ENCODE data around the gene COL16A1.

DNA sequence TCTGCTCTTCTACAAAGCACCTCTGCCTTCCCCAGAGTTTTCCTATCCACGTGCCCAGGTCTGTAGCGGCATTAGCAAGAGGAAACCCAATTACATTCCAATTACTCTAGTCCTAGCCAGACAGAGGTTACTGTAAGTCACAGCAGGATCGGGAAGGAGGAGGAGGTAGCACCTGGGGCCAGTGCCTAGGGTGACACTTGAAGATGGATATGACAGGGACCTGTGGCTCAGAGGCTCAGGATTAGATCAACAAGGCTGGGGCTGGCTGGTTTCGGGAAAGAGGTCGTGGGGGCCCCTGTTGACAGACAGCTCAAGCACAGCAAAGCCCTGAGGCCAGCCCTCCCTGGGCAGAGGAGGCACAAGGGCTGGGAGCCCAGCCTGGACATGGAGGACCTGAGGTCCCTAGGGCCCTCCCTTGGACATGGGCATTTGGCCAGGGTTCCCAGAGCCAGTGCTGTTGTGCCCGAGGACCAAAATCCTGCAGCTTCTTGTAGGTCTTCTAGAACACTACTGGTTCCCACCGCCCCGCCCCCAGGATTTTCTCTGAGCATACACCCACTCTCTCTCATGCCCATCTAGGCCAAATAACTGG lies 89.3 kb downstream of the COL16A1 start:
- TF ChIP-seq, protein P1, sequence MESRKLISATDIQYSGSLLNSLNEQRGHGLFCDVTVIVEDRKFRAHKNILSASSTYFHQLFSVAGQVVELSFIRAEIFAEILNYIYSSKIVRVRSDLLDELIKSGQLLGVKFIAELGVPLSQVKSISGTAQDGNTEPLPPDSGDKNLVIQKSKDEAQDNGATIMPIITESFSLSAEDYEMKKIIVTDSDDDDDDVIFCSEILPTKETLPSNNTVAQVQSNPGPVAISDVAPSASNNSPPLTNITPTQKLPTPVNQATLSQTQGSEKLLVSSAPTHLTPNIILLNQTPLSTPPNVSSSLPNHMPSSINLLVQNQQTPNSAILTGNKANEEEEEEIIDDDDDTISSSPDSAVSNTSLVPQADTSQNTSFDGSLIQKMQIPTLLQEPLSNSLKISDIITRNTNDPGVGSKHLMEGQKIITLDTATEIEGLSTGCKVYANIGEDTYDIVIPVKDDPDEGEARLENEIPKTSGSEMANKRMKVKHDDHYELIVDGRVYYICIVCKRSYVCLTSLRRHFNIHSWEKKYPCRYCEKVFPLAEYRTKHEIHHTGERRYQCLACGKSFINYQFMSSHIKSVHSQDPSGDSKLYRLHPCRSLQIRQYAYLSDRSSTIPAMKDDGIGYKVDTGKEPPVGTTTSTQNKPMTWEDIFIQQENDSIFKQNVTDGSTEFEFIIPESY (IDR thresholded peaks at IDR 0.05), result no peak
- TF ChIP-seq, protein P2, sequence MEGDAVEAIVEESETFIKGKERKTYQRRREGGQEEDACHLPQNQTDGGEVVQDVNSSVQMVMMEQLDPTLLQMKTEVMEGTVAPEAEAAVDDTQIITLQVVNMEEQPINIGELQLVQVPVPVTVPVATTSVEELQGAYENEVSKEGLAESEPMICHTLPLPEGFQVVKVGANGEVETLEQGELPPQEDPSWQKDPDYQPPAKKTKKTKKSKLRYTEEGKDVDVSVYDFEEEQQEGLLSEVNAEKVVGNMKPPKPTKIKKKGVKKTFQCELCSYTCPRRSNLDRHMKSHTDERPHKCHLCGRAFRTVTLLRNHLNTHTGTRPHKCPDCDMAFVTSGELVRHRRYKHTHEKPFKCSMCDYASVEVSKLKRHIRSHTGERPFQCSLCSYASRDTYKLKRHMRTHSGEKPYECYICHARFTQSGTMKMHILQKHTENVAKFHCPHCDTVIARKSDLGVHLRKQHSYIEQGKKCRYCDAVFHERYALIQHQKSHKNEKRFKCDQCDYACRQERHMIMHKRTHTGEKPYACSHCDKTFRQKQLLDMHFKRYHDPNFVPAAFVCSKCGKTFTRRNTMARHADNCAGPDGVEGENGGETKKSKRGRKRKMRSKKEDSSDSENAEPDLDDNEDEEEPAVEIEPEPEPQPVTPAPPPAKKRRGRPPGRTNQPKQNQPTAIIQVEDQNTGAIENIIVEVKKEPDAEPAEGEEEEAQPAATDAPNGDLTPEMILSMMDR (IDR thresholded peaks at IDR 0.05; ENCODE audit: low read depth, low read length, missing input control), result no peak
- no peak for TF ChIP-seq TAF1 (conservative IDR thresholded peaks at IDR 0.05)
- TF ChIP-seq, protein P3, sequence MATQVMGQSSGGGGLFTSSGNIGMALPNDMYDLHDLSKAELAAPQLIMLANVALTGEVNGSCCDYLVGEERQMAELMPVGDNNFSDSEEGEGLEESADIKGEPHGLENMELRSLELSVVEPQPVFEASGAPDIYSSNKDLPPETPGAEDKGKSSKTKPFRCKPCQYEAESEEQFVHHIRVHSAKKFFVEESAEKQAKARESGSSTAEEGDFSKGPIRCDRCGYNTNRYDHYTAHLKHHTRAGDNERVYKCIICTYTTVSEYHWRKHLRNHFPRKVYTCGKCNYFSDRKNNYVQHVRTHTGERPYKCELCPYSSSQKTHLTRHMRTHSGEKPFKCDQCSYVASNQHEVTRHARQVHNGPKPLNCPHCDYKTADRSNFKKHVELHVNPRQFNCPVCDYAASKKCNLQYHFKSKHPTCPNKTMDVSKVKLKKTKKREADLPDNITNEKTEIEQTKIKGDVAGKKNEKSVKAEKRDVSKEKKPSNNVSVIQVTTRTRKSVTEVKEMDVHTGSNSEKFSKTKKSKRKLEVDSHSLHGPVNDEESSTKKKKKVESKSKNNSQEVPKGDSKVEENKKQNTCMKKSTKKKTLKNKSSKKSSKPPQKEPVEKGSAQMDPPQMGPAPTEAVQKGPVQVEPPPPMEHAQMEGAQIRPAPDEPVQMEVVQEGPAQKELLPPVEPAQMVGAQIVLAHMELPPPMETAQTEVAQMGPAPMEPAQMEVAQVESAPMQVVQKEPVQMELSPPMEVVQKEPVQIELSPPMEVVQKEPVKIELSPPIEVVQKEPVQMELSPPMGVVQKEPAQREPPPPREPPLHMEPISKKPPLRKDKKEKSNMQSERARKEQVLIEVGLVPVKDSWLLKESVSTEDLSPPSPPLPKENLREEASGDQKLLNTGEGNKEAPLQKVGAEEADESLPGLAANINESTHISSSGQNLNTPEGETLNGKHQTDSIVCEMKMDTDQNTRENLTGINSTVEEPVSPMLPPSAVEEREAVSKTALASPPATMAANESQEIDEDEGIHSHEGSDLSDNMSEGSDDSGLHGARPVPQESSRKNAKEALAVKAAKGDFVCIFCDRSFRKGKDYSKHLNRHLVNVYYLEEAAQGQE (IDR thresholded peaks at IDR 0.05), result no peak

All from liver (tissue), 3 donors.